VCaP (cell line): ENCODE results near the gene CEP162.
"Not testable (repeated sequence)": the region's sequence is repeated elsewhere in the genome, so short reads cannot be mapped to it uniquely, and the experiment has no call there.

Experiments
- H3K27ac ChIP-seq: fragments of 450-650 bp; 2 replicates; pipeline ENCODE4 v1.5.1; 2017
- CTCF ChIP-seq: fragments of 450-650 bp; conservative IDR thresholded peaks from 2 replicates; pipeline ENCODE4 v1.5.1; 2017; ENCODE audit warnings: mild to moderate bottlenecking, moderate library complexity

Gene CEP162

GRCh38 chr6:84141521-84141920, 85.9 kb downstream of the CEP162 start:
- no peak for TF ChIP-seq CTCF
- no peak overlapping the region for H3K27ac ChIP-seq

- TF ChIP-seq CTCF: no peak
Measured at GRCh38 chr6:84139311-84139710, 88.1 kb downstream of the CEP162 start.

GRCh38 chr6:84137989-84138575, 89.4 kb downstream of the CEP162 start:
- H3K27ac ChIP-seq: no peak overlapping the region
- TF ChIP-seq CTCF: no peak

More at GRCh38 chr6:84139311-84139710, 88.1 kb downstream of the CEP162 start:
- H3K27ac ChIP-seq: no peak overlapping the region

GRCh38 chr6:84137051-84137375, 90.4 kb downstream of the CEP162 start:
- no peak overlapping the region for H3K27ac ChIP-seq
- TF ChIP-seq CTCF: no peak

GRCh38 chr6:84136364-84137050, 90.9 kb downstream of the CEP162 start:
- no peak for TF ChIP-seq CTCF

GRCh38 chr6:84135291-84135690, 92.2 kb downstream of the CEP162 start:
- TF ChIP-seq CTCF: no peak
- no peak overlapping the region for H3K27ac ChIP-seq

More at GRCh38 chr6:84136364-84137050, 90.9 kb downstream of the CEP162 start:
- H3K27ac ChIP-seq: no peak overlapping the region

DNA sequence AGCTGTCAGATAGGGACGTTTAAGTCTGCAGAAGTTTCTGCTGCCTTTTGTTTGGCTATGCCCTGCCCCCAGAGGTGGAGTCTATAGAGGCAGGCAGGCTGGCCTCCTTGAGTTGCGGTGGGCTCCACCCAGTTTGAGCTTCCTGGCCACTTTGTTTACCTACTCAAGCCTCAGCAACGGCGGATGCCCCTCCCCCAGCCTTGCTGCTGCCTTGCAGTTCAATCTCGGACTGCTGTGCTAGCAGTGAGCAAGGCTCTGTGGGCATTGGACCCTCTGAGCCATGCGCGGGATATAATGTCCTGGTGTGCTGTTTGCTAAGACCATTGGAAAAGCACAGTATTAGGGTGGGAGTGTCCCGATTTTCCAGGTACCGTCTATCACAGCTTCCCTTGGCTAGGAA, 94.1 kb downstream of the CEP162 start:
- H3K27ac ChIP-seq: not testable (repeated sequence)

GRCh38 chr6:84129588-84129987, 97.9 kb downstream of the CEP162 start:
- not testable (repeated sequence) for H3K27ac ChIP-seq
